ENCODE results near the gene PEX14.
A peak's percentile ranks its signal among the peaks of the same experiment; 100 is the strongest.

PEX14 gene

GRCh38 chr1:10679496-10680220, 204.9 kb downstream of the PEX14 start:
- peak overlapping the region; percentile 99 for H3K27ac ChIP-seq
- H3K9me3 ChIP-seq (ENCODE audit: severe bottlenecking): no peaks in the 10 kb centered on the region
- H3K27me3 ChIP-seq (ENCODE audit: insufficient read depth, low read depth, severe bottlenecking): no peaks in the 10 kb centered on the region

More at GRCh38 chr1:10679496-10680220, 204.9 kb downstream of the PEX14 start:
- TF ChIP-seq CTCF (IDR thresholded peaks at IDR 0.05; ENCODE audit: low read depth, low read length): no peak
- Histone ChIP-seq H3K36me3 (peaks cover 2% of the 10 kb centered on the region; the same call in 1 of the 2 replicates), H3K4me3 (ENCODE audit: low read depth, low read length) (peak overlapping the region; percentile 41)
- peak; percentile 95 for DNase-seq
